H7 (cell line): ENCODE measurements around the gene APOD. TPM values are rescaled to one million over a fixed set of nuclear protein-coding genes. Genes with fewer than 3 reads are reported as not detected.
"Not testable (repeated sequence)": the region's sequence is repeated elsewhere in the genome, so short reads cannot be mapped to it uniquely, and the experiment has no call there.

Experiments used
- DNase-seq: peaks from one replicate; pipeline ENCODE4 v3.0.0; 2012
- H3K27me3 ChIP-seq: 2 replicates; pipeline ENCODE4 v1.6.0; 2011; ENCODE audit warnings: mild to moderate bottlenecking, low read length; ENCODE audit not compliant: control insufficient read depth, insufficient read depth
- H3K36me3 ChIP-seq: replicated peaks from 2 replicates; pipeline ENCODE4 v1.5.1; 2011; ENCODE audit warnings: low read length; ENCODE audit not compliant: control insufficient read depth, insufficient read depth
- H3K4me3 ChIP-seq: 2 replicates; pipeline ENCODE4 v1.5.1; 2011; ENCODE audit warnings: low read depth, mild to moderate bottlenecking, control low read depth, low read length, moderate library complexity; ENCODE audit not compliant: insufficient read depth
- total RNA-seq: library from RNA; depleted of rRNA; stranded (reverse); fragments of >200 nt; shearing (Covaris generic); gene quantifications from 2 replicates; pipeline ENCODE4 v1.2.3, GENCODE V29; 2014

The APOD gene
- total RNA-seq, 1 experiment from 2014 or later: not detected

DNA sequence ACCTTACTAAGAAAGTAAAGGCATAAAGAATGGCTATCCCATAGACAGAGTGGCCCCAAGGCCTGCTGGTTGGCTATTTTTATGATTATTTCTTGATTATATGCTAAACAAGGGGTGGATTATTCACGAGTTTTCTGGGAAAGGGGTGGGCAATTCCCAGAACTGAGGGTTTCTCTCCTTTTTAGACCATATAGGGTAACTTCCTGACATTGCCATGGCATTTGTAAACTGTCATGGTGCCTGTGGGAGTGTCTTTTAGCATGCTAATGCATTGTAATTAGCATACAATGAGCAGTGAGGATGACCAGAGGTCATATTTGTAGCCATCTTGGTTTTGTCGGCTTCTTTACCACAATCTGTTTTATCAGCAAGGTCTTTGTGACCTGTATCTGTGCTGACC, 18.0 kb upstream of the APOD start:
- not testable (repeated sequence) for H3K36me3 ChIP-seq, H3K4me3 ChIP-seq, H3K27me3 ChIP-seq, DNase-seq

DNA sequence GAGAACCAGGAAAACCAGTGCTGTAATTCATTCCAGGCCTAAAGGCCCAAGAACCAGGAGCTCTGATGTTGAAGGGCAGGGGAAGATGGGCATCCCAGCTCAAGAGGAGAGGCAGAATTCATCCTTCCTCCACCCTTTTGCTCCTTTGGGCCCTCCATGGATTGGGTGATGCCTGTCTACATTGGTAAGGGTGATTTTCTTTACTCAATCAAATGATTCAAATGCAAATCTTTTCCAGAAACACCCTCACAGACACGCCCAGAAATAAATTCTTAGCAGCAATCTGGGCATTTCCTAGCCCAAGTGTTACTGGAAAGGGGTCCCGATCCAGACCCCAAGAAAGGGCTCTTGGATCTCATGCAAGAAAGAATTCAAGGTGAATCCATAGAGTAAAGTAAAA, 17.6 kb upstream of the APOD start:
- no peak for DNase-seq
- no peak overlapping the region for H3K4me3 ChIP-seq
- H3K36me3 ChIP-seq: no peaks in the 10 kb centered on the region
- no peaks in the 10 kb centered on the region for H3K27me3 ChIP-seq

DNA sequence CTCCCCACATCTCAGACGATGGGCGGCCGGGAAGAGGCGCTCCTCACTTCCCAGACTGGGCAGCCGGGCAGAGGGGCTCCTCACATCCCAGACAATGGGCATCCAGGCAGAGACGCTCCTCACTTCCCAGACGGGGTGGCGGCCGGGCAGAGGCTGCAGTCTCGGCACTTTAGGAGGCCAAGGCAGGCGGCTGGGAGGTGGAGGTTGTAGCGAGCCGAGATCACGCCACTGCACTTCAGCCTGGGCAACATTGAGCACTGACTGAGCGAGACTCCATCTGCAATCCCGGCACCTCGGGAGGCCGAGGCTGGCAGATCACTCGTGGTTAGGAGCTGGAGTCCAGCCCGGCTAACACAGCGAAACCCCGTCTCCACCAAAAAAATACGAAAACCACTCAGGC, 16.2 kb upstream of the APOD start:
- not testable (repeated sequence) for H3K36me3 ChIP-seq, H3K27me3 ChIP-seq, H3K4me3 ChIP-seq, DNase-seq

DNA sequence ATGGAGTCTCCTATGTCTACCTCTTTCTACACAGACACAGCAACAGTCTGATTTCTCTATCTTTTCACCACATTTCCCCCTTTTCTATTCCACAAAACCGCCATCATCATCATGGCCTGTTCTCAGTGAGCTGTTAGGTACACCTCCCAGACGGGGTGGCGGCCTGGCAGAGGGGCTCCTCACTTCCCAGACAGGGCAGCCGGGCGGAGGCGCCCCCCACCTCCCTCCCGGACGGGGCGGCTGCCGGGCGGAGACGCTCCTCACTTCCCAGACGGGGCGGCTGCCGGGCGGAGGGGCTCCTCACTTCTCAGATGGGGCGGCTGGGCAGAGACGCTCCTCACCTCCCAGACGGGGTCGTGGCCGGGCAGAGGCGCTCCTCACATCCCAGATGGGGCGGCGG, 15.8 kb upstream of the APOD start:
- not testable (repeated sequence) for H3K36me3 ChIP-seq, H3K4me3 ChIP-seq, H3K27me3 ChIP-seq, DNase-seq

DNA sequence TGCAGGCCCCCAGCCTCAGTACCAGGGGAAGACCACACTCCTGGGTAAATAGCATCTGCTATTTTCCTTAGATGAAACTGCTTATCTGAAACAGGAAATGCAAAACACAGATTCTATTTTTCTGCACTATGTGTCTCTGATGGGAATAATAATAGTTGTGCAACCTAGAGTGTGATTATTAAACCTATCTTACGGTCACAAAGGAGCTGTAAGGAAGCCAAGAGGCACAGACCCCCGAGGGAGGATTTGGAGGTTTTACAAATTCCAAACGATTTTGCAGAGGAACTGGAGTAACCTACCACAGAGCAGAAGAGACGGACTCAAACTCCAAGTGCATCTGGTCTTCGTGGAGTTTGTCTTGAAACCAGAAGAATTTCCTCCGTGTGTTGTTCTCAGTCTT, 14.1 kb upstream of the APOD start:
- no peaks in the 10 kb centered on the region for H3K36me3 ChIP-seq
- H3K27me3 ChIP-seq: no peaks in the 10 kb centered on the region
- H3K4me3 ChIP-seq: no peak overlapping the region
- DNase-seq: no peak

DNA sequence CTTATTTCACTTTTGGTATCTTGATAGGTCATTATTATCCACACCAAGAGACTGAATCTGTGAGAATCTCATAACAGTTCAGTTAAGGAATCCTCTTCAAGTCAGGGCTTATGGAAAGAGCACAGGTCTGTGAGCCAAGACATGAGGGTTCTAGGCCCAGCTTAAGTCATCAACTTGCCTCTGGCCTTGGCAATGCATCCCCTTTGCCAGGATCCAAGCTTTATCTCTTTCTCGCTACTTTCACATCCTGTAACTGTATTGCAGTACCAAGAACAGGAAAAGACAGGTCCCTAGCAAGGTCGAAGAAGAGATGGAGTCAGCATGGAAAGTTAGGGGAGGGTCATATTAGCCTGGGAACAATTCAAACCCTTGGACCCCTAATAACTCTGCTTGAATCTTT, 13.5 kb upstream of the APOD start:
- H3K27me3 ChIP-seq: no peaks in the 10 kb centered on the region
- DNase-seq: no peak
- H3K4me3 ChIP-seq: no peak overlapping the region
- no peaks in the 10 kb centered on the region for H3K36me3 ChIP-seq

DNA sequence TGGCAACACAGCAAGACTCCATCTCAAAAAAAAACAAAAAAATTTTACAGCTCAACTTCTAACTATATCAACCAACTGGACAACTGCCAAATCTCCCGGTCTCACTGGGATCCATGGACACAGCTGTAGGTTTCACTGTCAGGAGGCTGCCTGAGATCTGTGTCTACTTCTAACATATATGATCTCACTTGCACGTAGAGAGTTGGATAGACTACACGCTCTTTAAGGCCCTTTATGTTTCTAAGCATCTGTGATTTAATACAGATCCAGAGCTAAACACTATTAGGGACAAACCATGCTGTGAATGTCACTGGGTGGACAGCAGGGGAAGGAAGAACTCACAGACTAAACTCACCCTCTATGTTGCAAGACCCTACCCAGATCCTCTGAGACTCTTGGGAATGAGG, 13.0 kb upstream of the APOD start:
- no peak for DNase-seq
- no peaks in the 10 kb centered on the region for H3K27me3 ChIP-seq
- no peak overlapping the region for H3K4me3 ChIP-seq
- H3K36me3 ChIP-seq: no peaks in the 10 kb centered on the region

DNA sequence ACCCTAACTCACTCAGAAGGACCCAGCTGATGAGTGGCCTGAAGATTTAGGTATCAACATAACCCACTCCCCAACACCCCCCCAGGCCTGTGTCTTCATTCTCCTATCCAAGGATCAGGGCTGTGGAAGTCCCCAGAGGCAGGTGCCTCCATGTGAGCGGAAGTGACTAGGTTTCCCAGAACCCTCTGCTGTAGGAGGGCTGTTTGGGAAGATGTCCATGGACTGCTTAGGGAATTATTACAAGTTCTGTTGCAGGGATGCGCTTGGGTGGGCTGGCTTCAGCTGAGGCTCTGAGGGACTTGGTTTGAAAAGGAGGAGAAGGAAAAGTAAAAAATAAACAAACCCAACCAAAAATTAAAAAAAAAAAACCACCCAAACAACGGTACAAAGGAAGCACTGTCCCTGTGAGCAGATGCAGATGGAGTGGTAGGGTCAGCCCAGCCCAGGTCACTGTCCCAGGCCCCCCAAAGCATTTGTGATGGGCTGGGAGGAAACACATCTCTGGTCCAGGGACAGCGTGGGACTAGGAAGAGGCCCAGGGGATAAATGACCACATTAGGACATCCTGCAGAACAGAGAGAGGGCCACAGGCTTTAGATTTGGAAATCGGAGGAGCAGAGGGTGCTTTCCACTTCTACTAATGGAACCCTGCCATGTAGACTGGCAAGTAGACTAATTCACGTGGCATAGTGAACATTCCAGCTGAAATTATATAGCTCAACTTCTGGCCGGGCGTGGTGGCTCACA, 12.2 kb upstream of the APOD start:
- H3K36me3 ChIP-seq: no peaks in the 10 kb centered on the region
- no peak for DNase-seq
- H3K4me3 ChIP-seq: no peak overlapping the region
- no peaks in the 10 kb centered on the region for H3K27me3 ChIP-seq

DNA sequence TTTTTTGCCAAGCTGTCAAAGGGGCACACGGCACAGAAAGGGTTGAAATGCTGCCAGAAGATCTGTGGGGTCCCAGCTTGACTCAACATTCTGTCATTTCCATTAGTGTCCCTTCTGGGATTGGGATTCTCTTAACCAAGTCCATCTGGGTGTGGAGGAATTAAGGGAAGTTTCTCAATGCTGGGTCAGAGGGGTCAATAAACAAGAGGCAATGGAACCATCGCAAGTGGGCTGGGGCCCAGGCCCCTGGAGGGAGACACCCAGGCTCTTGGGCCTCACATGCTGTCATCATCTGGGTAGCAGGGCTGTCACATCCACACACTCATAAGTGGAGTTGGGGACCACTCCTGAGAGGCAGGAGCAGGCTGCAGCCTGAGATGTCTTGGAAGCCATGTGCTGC, 8.1 kb upstream of the APOD start:
- no peak for DNase-seq
- Histone ChIP-seq H3K4me3 (no peak overlapping the region), H3K27me3 (no peaks in the 10 kb centered on the region), H3K36me3 (no peaks in the 10 kb centered on the region)

DNA sequence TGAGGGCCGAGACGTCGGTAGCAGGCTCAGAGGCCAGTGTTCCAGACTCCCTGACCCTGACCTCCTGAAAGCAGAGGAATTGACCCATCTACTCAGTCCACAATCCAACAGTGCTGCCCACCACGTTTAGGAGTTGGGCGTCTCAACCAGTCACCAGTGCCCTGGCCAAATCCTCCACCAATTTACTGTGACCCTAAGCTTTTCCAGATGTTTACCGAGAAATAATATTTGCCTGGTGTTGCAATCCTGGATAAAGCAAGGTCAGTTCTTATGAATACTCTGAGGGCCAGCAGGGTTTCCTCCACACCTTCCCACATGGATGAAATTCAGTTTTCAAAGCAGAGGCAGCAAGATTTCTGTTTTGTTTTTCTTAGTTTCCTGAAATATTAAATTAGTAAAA, 7.5 kb upstream of the APOD start:
- Histone ChIP-seq H3K27me3 (no peaks in the 10 kb centered on the region), H3K36me3 (no peaks in the 10 kb centered on the region), H3K4me3 (no peak overlapping the region)
- DNase-seq: no peak

DNA sequence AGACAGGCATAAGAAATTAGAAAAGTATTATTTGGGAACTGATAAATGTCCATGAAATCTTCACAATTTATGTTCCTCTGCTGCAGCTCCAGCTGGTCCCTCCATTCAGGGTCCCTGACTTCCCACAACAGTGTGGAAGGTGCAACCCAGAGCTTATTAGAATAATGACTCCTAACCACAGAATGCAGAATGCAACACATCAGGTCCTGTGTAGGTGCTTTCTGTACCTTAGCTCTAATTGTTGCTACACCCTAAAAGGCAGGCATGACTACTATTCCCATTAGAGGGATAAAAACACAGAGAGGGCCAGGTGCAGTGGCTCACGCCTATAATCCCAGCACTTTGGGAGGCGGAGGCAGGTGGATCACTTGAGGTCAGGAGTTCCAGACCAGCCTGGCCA, 6.6 kb upstream of the APOD start:
- not testable (repeated sequence) for H3K36me3 ChIP-seq, DNase-seq, H3K4me3 ChIP-seq, H3K27me3 ChIP-seq

DNA sequence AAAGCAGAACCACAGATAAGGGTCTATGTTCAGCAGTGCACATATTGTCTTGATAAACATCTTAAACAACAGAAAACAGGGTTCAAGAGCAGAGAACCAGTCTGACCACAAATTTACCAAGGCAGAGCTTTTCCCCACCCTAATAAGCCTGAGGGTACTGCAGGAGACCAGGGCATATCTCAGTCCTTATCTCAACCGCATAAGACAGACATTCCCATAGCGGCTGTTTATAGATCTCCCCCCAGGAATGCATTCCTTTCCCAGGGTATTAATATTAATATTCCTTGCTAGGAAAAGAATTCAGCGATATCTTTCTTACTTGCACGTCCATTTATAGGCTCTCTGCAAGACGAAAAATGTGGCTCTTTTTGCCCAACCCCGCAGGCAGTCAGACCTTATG, 6.1 kb upstream of the APOD start:
- DNase-seq, H3K27me3 ChIP-seq, H3K36me3 ChIP-seq, H3K4me3 ChIP-seq: not testable (repeated sequence)

DNA sequence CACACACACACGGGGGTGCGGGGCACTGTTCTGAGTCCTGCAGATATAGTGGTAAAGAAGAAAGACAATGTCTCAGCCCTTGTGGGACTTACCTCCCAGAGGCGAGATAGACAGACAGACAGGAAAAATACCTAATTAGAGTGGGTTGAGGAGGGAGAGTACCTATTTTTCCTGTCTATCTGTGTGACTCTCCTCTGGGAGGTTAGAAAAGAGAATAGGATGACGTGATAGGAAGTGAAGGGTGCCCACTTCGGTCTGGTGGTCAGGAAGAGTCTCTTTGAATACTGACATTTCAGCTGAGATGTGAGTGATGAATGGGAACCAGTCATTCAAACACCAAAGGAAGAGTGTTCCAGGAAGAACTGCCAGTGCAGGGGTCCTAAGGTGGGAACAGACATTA, 4.1 kb upstream of the APOD start:
- H3K36me3 ChIP-seq: no peaks in the 10 kb centered on the region
- no peaks in the 10 kb centered on the region for H3K27me3 ChIP-seq
- no peak overlapping the region for H3K4me3 ChIP-seq
- DNase-seq: no peak

DNA sequence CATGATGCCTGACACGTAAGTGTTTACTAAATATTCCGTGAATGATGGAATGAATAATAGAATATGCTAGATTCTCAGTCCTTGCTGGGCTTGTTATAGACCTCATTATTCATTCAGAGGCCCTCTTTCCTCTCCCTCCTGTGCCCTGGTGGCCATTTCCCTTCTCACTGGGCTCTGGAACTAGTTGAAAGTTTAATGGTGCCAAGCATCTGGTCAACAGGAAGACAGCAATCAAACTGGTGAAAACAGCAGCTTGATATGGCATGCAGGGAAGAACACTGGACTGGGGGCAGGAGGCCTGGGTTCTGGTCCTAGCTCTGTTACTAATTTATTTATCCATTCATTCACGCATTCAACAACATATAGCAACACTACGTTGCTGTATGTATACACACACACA, 3.7 kb upstream of the APOD start:
- Histone ChIP-seq H3K4me3 (no peak overlapping the region), H3K36me3 (no peaks in the 10 kb centered on the region), H3K27me3 (no peaks in the 10 kb centered on the region)
- no peak for DNase-seq

DNA sequence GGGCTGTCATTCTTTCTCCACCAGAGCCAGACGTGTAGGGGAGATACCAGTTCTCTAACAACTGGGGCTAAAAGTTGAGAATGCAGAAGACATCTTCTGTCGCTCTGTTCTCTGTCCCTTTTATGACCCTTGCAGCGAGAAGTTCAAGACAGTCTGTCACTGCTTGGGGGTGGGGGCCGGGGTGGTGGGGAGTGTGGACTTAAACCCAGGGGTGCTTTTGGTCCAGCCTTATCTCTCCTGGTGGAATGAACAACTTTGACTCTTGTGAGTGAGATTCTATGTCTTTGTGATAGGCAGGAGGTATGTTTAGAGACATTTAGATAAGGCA, 767 bp upstream of the APOD start:
- no peaks in the 10 kb centered on the region for H3K36me3 ChIP-seq
- DNase-seq: no peak
- no peak overlapping the region for H3K4me3 ChIP-seq
- H3K27me3 ChIP-seq: no peaks in the 10 kb centered on the region

DNA sequence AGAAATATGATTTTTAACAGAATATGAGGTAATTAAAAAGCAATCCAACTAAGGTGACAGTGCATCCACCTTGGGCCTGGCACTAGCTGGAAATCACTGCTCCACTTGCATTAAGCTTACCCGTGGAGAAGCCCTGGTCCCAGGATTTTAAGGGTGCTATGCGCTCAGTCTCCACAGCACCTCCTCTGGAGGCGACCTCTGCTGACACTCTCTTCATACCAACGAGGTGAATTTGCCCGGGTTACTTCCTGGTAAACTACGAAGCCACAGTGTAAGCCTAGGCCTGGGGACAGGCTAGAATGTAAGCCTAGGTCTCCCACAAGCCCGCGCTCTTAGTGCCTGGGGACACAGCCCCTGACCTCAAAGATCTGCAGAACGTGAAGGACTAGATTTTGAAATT, 793 bp downstream of the APOD start:
- Histone ChIP-seq H3K36me3 (no peaks in the 10 kb centered on the region), H3K4me3 (no peak overlapping the region), H3K27me3 (no peaks in the 10 kb centered on the region)
- DNase-seq: peak; percentile 73
